ENCODE data around the gene TMEM101. TPM values are rescaled to one million over a fixed set of nuclear protein-coding genes. Genes with fewer than 3 reads are reported as not detected.

The TMEM101 gene
- total and polyA plus RNA-seq, 2 of the 13 experiments (the other 11 are each of a cell fraction or from before 2014, with no cell fraction given): 72.0 to 100 TPM

- TF ChIP-seq THRA (CRISPR knock-in tag; IDR thresholded peaks at IDR 0.05; ENCODE audit: borderline replicate concordance): peak; percentile 76
- TF ChIP-seq ZNF629 (CRISPR knock-in tag; conservative IDR thresholded peaks at IDR 0.05): peak; percentile 74
- TF ChIP-seq SAP130 (CRISPR knock-in tag; IDR thresholded peaks at IDR 0.05; ENCODE audit: low read depth): peak; percentile 86
- peak; percentile 60 for TF ChIP-seq ATF3 (CRISPR knock-in tag; IDR thresholded peaks at IDR 0.05)
- TF ChIP-seq TIGD3 (CRISPR knock-in tag; IDR thresholded peaks at IDR 0.05; ENCODE audit: borderline replicate concordance): peak; percentile 85; the same call in 1 of the 2 replicates
- TF ChIP-seq ZBTB40 (IDR thresholded peaks at IDR 0.05): no peak
- peak; percentile 91 for TF ChIP-seq ZBTB40 (CRISPR knock-in tag; IDR thresholded peaks at IDR 0.05)
- TF ChIP-seq ZSCAN29 (CRISPR knock-in tag; conservative IDR thresholded peaks at IDR 0.05): peak; percentile 87
- TF ChIP-seq ZNF18 (CRISPR knock-in tag; IDR thresholded peaks at IDR 0.05; ENCODE audit: insufficient replicate concordance): peak; percentile 95
- no peak for TF ChIP-seq CBX1 (IDR thresholded peaks at IDR 0.05; ENCODE audit: low read depth)
- TF ChIP-seq RAD51 (IDR thresholded peaks at IDR 0.05; ENCODE audit: borderline replicate concordance): no peak
- no peak for TF ChIP-seq NFIB (CRISPR knock-in tag; IDR thresholded peaks at IDR 0.05; ENCODE audit: borderline replicate concordance)
- peak; percentile 80 for TF ChIP-seq CREB1 (IDR thresholded peaks at IDR 0.05)
- TF ChIP-seq CREB1 (CRISPR knock-in tag; IDR thresholded peaks at IDR 0.05): peak; percentile 80
Observed at GRCh38 chr17:43983515-43984411, 31.0 kb downstream of the TMEM101 start (continued).

Data from HepG2 (cell line).